Measurements from ENCODE around the gene UEVLD.

UEVLD gene

GRCh38 chr11:18588297-18589252 is at the start of gene UEVLD:
TSS of gene UEVLD (minus strand) at chr11:18588734. CDS start at chr11:18588654, 80 bp downstream.
- Mint-ChIP-seq H3K4me3 (no peak within 1 kb of the TSS), H3K36me3 (no peaks in the 10 kb centered on the region), H3K9me3 (no peaks in the 10 kb centered on the region), H3K4me1 (peaks cover 7% of the 10 kb centered on the region), H3K27ac (no peak within 1 kb of the TSS)
- ATAC-seq (peak; percentile 63), DNase-seq (ENCODE audit: low spot score in 2 of 2) (peak; percentile 53 to 87)

- Mint-ChIP-seq H3K9me3 (no peaks in the 10 kb centered on the region), H3K27ac (peak within 1 kb of the TSS; percentile 99), H3K36me3 (peaks cover 47% of the 10 kb centered on the region), H3K4me1 (peaks cover 31% of the 10 kb centered on the region), H3K4me3 (peak within 1 kb of the TSS; percentile 96)
- ATAC-seq (peak; percentile 97), DNase-seq (ENCODE audit: low spot score in 2 of 2) (peak; percentile 86 to 97)
These were observed 45.9 kb upstream of the UEVLD start, which contains the start of gene SPTY2D1 for GRCh38 chr11:18634140-18635032. TSS of gene SPTY2D1 (minus strand) at chr11:18634342. CDS start at chr11:18634257, 85 bp downstream.

- DNase-seq (ENCODE audit: low spot score in 2 of 2) (peak; percentile 18 to 73), ATAC-seq (peak; percentile 49)
- Mint-ChIP-seq H3K4me3 (peak overlapping the region; percentile 96), H3K36me3 (peaks cover 56% of the 10 kb centered on the region), H3K4me1 (peaks cover 37% of the 10 kb centered on the region), H3K27ac (peak overlapping the region; percentile 99), H3K9me3 (no peaks in the 10 kb centered on the region)
These were observed 45.0 kb upstream of the UEVLD start for GRCh38 chr11:18633256-18634139.

- no peak for ATAC-seq
- peaks cover 59% of the 10 kb centered on the region for H3K36me3 Mint-ChIP-seq
- DNase-seq (ENCODE audit: low spot score in 2 of 2), result no peak
- peaks cover 44% of the 10 kb centered on the region for H3K4me1 Mint-ChIP-seq
- peak overlapping the region; percentile 96 for H3K4me3 Mint-ChIP-seq
- H3K27ac Mint-ChIP-seq, result peak overlapping the region; percentile 99
- no peaks in the 10 kb centered on the region for H3K9me3 Mint-ChIP-seq
These were observed 44.3 kb upstream of the UEVLD start for GRCh38 chr11:18632841-18633240.

- H3K4me3 Mint-ChIP-seq, result no peak overlapping the region
- no peak overlapping the region for H3K27ac Mint-ChIP-seq
- peaks cover 32% of the 10 kb centered on the region for H3K4me1 Mint-ChIP-seq
- H3K36me3 Mint-ChIP-seq, result peaks cover 23% of the 10 kb centered on the region
- no peaks in the 10 kb centered on the region for H3K9me3 Mint-ChIP-seq
- DNase-seq (ENCODE audit: low spot score in 2 of 2) (no peak), ATAC-seq (no peak)
These were observed 35.6 kb upstream of the UEVLD start for GRCh38 chr11:18624161-18624560.

GRCh38 chr11:18623707-18624106 is 35.2 kb upstream of the UEVLD start:
- Mint-ChIP-seq H3K4me1 (peaks cover 32% of the 10 kb centered on the region), H3K27ac (no peak overlapping the region), H3K9me3 (no peaks in the 10 kb centered on the region), H3K36me3 (peaks cover 19% of the 10 kb centered on the region), H3K4me3 (no peak overlapping the region)
- no peak for DNase-seq (ENCODE audit: low spot score in 2 of 2)
- no peak for ATAC-seq

GRCh38 chr11:18618342-18619025 is 29.9 kb upstream of the UEVLD start:
- peak overlapping the region; percentile 54 for H3K27ac Mint-ChIP-seq
- ATAC-seq (no peak), DNase-seq (ENCODE audit: low spot score in 2 of 2) (no peak)
- no peaks in the 10 kb centered on the region for H3K9me3 Mint-ChIP-seq
- peak overlapping the region; percentile 52 for H3K4me3 Mint-ChIP-seq
- H3K4me1 Mint-ChIP-seq, result peaks cover 52% of the 10 kb centered on the region
- peaks cover 42% of the 10 kb centered on the region for H3K36me3 Mint-ChIP-seq

- ATAC-seq, result peak; percentile 74
- peaks cover 55% of the 10 kb centered on the region for H3K4me1 Mint-ChIP-seq
These were observed 29.3 kb upstream of the UEVLD start for GRCh38 chr11:18617688-18618341.

GRCh38 chr11:18615628-18616392 is 27.3 kb upstream of the UEVLD start:
- Mint-ChIP-seq H3K4me1 (peaks cover 48% of the 10 kb centered on the region), H3K9me3 (no peaks in the 10 kb centered on the region), H3K27ac (peak overlapping the region; percentile 82), H3K4me3 (peak overlapping the region; percentile 52), H3K36me3 (peaks cover 65% of the 10 kb centered on the region)
- DNase-seq (ENCODE audit: low spot score in 2 of 2), result no peak
- peak; percentile 94 for ATAC-seq

More at GRCh38 chr11:18617688-18618341, 29.3 kb upstream of the UEVLD start:
- Mint-ChIP-seq H3K9me3 (no peaks in the 10 kb centered on the region), H3K4me3 (peak overlapping the region; percentile 52), H3K36me3 (peaks cover 49% of the 10 kb centered on the region), H3K27ac (peak overlapping the region; percentile 54)
- DNase-seq (ENCODE audit: low spot score in 2 of 2), result no peak

- Mint-ChIP-seq H3K9me3 (no peaks in the 10 kb centered on the region), H3K27ac (peak overlapping the region; percentile 81), H3K4me3 (no peak overlapping the region), H3K4me1 (peaks cover 48% of the 10 kb centered on the region), H3K36me3 (peaks cover 76% of the 10 kb centered on the region)
- ATAC-seq, result no peak
- no peak for DNase-seq (ENCODE audit: low spot score in 2 of 2)
These were observed 26.1 kb upstream of the UEVLD start for GRCh38 chr11:18614667-18615066.

- ATAC-seq (no peak), DNase-seq (ENCODE audit: low spot score in 2 of 2) (no peak)
- H3K36me3 Mint-ChIP-seq, result peaks cover 92% of the 10 kb centered on the region
These were observed 23.9 kb upstream of the UEVLD start for GRCh38 chr11:18612394-18612793.

GRCh38 chr11:18611196-18611595 is 22.7 kb upstream of the UEVLD start:
- no peak for ATAC-seq
- Mint-ChIP-seq H3K36me3 (peaks cover 100% of the 10 kb centered on the region), H3K9me3 (no peaks in the 10 kb centered on the region), H3K4me1 (peaks cover 22% of the 10 kb centered on the region), H3K4me3 (no peak overlapping the region), H3K27ac (no peak overlapping the region)
- DNase-seq (ENCODE audit: low spot score in 2 of 2), result no peak

More at GRCh38 chr11:18612394-18612793, 23.9 kb upstream of the UEVLD start:
- Mint-ChIP-seq H3K4me3 (no peak overlapping the region), H3K4me1 (peaks cover 30% of the 10 kb centered on the region), H3K9me3 (no peaks in the 10 kb centered on the region), H3K27ac (no peak overlapping the region)

GRCh38 chr11:18608376-18608775 is 19.8 kb upstream of the UEVLD start:
- peaks cover 80% of the 10 kb centered on the region for H3K36me3 Mint-ChIP-seq
- no peak for ATAC-seq
- H3K4me3 Mint-ChIP-seq, result no peak overlapping the region
- DNase-seq (ENCODE audit: low spot score in 2 of 2), result no peak
- peaks cover 2% of the 10 kb centered on the region for H3K4me1 Mint-ChIP-seq
- no peaks in the 10 kb centered on the region for H3K9me3 Mint-ChIP-seq
- no peak overlapping the region for H3K27ac Mint-ChIP-seq

Data from stimulated activated effector memory CD8-positive, alpha-beta T cell treated with anti-CD3 and anti-CD28 coated beads, Interleukin-12 subunit alpha, Interleukin-12 subunit beta, amount 100 ng/mL, for 72 hours (primary cell).